Colonic mucosa (tissue), 4 donors: Measurements from ENCODE around the gene MELK. TPM values are rescaled to one million over a fixed set of nuclear protein-coding genes. Genes with fewer than 3 reads are reported as not detected.

Experiments
- DNase-seq: peaks from one replicate; pipeline ENCODE4 v3.0.0-alpha.2; 2020
- H3K27ac ChIP-seq: fragments of 200-600 bp; one replicate; pipeline ENCODE4 v1.8.0; 2021
- H3K27me3 ChIP-seq: fragments of 200-600 bp; one replicate; pipeline ENCODE4 v1.8.0; 2021
- H3K36me3 ChIP-seq: fragments of 200-600 bp; one replicate; pipeline ENCODE4 v1.8.0; 2021
- H3K4me1 ChIP-seq: fragments of 200-600 bp; one replicate; pipeline ENCODE4 v1.8.0; 2021; ENCODE audit warnings: mild to moderate bottlenecking
- H3K4me3 ChIP-seq: fragments of 200-600 bp; one replicate; pipeline ENCODE4 v1.8.0; 2021
- H3K9ac ChIP-seq, 2 donors: one replicate each; pipeline ENCODE4 v1.7.0; 2013; ENCODE audit warnings: control low read depth in 2 of 2, low read depth in 2 of 2, low read length in 2 of 2
- H3K9me3 ChIP-seq: fragments of 200-600 bp; one replicate; pipeline ENCODE4 v1.8.0; 2021
- intact Hi-C: fragments of 100-400 bp; cut with DNase I; formaldehyde crosslinking; loops from one replicate; pipeline ENCODE4 v1.14.1; 2022
- total RNA-seq, 2 donors: library from RNA; stranded (reverse); fragmentation: NEBNext Ultra II Directional in 1 of 2; extraction: Animal tissue kit (Norgen Biotek cat#: 25700) in 1 of 2; gene quantifications; one replicate each; pipeline ENCODE4 v1.2.1, GENCODE V29; 2021
- TF ChIP-seq, protein P1 (sequence below): fragments of 200-600 bp; IDR thresholded peaks from one replicate; pipeline ENCODE4 v1.8.0; 2022; ENCODE audit warnings: antibody characterized with exemption, mild to moderate bottlenecking
- donor health status: healthy.
- donor health status: DM: no; HTN: no; CAD: no.
- donor health status: DM: no; HTN: no; CAD: no.

The MELK gene
- total RNA-seq, 2 donors from 2014 or later = 11.9 to 39.8 TPM

GRCh38 chr9:36592801-36593583, 20.3 kb downstream of the MELK start:
- Histone ChIP-seq H3K27me3 (no peaks in the 10 kb centered on the region), H3K36me3 (no peaks in the 10 kb centered on the region), H3K4me1 (no peaks in the 10 kb centered on the region), H3K9me3 (no peaks in the 10 kb centered on the region), H3K27ac (no peak overlapping the region), H3K9ac (no peak overlapping the region), H3K4me3 (no peak overlapping the region)
- TF ChIP-seq, protein P1, sequence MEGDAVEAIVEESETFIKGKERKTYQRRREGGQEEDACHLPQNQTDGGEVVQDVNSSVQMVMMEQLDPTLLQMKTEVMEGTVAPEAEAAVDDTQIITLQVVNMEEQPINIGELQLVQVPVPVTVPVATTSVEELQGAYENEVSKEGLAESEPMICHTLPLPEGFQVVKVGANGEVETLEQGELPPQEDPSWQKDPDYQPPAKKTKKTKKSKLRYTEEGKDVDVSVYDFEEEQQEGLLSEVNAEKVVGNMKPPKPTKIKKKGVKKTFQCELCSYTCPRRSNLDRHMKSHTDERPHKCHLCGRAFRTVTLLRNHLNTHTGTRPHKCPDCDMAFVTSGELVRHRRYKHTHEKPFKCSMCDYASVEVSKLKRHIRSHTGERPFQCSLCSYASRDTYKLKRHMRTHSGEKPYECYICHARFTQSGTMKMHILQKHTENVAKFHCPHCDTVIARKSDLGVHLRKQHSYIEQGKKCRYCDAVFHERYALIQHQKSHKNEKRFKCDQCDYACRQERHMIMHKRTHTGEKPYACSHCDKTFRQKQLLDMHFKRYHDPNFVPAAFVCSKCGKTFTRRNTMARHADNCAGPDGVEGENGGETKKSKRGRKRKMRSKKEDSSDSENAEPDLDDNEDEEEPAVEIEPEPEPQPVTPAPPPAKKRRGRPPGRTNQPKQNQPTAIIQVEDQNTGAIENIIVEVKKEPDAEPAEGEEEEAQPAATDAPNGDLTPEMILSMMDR = no peak
- no peak for DNase-seq
- intact Hi-C loops = no loop called here

DNA sequence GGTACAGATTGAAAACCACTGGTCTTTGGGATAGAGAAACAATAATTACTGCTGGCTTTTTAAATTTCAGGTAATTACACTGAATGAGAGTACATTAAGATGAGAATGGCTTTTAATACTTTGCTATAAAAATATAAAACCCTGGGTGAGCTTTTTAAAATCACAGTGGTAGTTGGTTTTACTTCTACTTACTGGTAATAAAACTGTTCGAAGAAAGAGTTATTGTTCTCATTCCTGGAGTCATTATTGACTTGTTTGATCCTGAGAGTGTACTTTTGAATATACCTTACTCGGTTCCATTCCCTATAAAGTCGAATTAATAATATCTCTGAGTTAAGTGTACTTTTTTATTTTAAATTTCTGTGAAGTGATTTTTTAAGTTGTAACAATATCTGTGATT, 21.5 kb downstream of the MELK start:
- no peaks in the 10 kb centered on the region for H3K4me1 ChIP-seq
- H3K27me3 ChIP-seq = no peaks in the 10 kb centered on the region
- intact Hi-C loops = no loop called here
- TF ChIP-seq, protein P1 = no peak
- DNase-seq = no peak
- H3K4me3 ChIP-seq = no peak overlapping the region
- no peaks in the 10 kb centered on the region for H3K36me3 ChIP-seq
- no peak overlapping the region for H3K9ac ChIP-seq
- no peak overlapping the region for H3K27ac ChIP-seq
- H3K9me3 ChIP-seq = no peaks in the 10 kb centered on the region

DNA sequence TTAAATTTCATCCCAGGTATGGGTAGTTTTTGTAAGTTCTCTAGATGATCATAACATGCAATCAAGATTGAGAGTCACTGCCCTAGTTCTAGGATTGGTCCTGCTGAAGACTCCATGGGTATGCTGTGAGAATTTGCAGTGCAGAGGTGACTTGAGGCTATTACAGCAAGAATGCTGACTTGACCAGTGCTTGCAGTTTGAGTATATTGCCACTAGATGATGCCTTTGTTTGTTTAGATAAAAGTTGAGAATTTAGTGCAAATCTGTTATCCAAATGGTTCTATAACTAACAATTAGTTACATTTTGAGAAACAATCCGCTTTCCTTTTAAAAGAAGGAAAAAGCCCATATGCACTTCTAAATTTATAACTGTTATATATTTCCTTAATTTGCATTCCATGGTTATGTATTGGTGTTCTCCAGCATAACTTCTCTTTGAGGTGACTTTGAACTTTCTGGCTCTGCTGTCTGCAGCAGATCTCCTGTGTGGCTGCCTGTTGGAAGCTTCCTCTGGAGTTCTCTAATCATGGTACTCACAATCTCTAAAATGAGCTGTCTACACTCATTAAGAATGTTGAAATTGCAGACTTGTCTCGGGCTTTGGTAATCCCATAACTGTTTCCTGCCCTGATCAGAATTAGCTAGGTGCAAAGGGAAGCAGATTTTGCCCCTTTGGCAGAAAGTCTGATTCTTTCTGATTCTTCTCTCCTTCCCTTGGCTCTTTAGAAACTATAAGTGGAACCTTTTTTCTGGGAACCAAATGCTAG, 24.9 kb downstream of the MELK start:
- intact Hi-C loops = no loop called here
- H3K27ac ChIP-seq = no peak overlapping the region
- H3K36me3 ChIP-seq = no peaks in the 10 kb centered on the region
- no peaks in the 10 kb centered on the region for H3K4me1 ChIP-seq
- H3K4me3 ChIP-seq = no peak overlapping the region
- no peaks in the 10 kb centered on the region for H3K27me3 ChIP-seq
- H3K9me3 ChIP-seq = no peaks in the 10 kb centered on the region
- DNase-seq = no peak
- no peak overlapping the region for H3K9ac ChIP-seq
- TF ChIP-seq, protein P1 = peak; percentile 45

- no peaks in the 10 kb centered on the region for H3K27me3 ChIP-seq
- TF ChIP-seq, protein P1 = no peak
- no peaks in the 10 kb centered on the region for H3K4me1 ChIP-seq
- no peak for DNase-seq
- intact Hi-C loops = no loop called here
- H3K9me3 ChIP-seq = no peaks in the 10 kb centered on the region
- H3K9ac ChIP-seq = no peak overlapping the region
- H3K27ac ChIP-seq = no peak overlapping the region
- H3K36me3 ChIP-seq = no peaks in the 10 kb centered on the region
- no peak overlapping the region for H3K4me3 ChIP-seq
Measured at GRCh38 chr9:36598273-36598672, 25.6 kb downstream of the MELK start.

GRCh38 chr9:36603006-36603405, 30.3 kb downstream of the MELK start:
- Histone ChIP-seq H3K9ac (no peak overlapping the region), H3K27me3 (no peaks in the 10 kb centered on the region), H3K36me3 (no peaks in the 10 kb centered on the region), H3K4me3 (no peak overlapping the region), H3K4me1 (no peaks in the 10 kb centered on the region), H3K27ac (no peak overlapping the region), H3K9me3 (no peaks in the 10 kb centered on the region)
- intact Hi-C loops = no loop called here
- TF ChIP-seq, protein P1 = no peak
- no peak for DNase-seq
